Keratinocyte (primary cell): ENCODE data around the gene OPALIN. TPM values are rescaled to one million over a fixed set of nuclear protein-coding genes. Genes with fewer than 3 reads are reported as not detected.

Experiments used
- DNase-seq: peaks from one replicate; pipeline ENCODE4 v3.0.0-alpha.2; 2011; ENCODE audit warnings: low read depth, missing footprints, low spot score
- FAIRE-seq: peaks from 2 replicates; lab custom pipeline; 2011; peaks lifted over from hg19 to GRCh38; lab: Jason Lieb, UNC
- H2AFZ ChIP-seq: 2 replicates; pipeline ENCODE4 v1.6.0; 2012; ENCODE audit warnings: low read length, control low read depth, inconsistent platforms; ENCODE audit not compliant: control insufficient read depth
- H3K27ac ChIP-seq: 2 replicates; pipeline ENCODE4 v1.5.1; 2011; ENCODE audit warnings: low read length; ENCODE audit not compliant: control insufficient read depth, insufficient read depth
- H3K27me3 ChIP-seq: 3 replicates; pipeline ENCODE4 v1.6.0; 2011; ENCODE audit warnings: low read length; ENCODE audit not compliant: control insufficient read depth, insufficient read depth; ENCODE audit errors: extremely low read depth
- H3K36me3 ChIP-seq, 2 experiments: 2 replicates in 1 of 2; 3 replicates in 1 of 2; pipeline ENCODE4 v1.5.1; 2011; ENCODE audit warnings: low read length in 2 of 2, mild to moderate bottlenecking in 1 of 2; ENCODE audit not compliant: control insufficient read depth in 2 of 2, insufficient read depth in 2 of 2; ENCODE audit errors: extremely low read depth in 1 of 2
- H3K4me1 ChIP-seq: 3 replicates; pipeline ENCODE4 v1.5.1; 2011; ENCODE audit warnings: low read length; ENCODE audit not compliant: control insufficient read depth, insufficient read depth; ENCODE audit errors: extremely low read depth
- H3K4me2 ChIP-seq: 3 replicates; pipeline ENCODE4 v1.6.0; 2011; ENCODE audit warnings: low read depth, low read length; ENCODE audit not compliant: control insufficient read depth, insufficient read depth; ENCODE audit errors: extremely low read depth
- H3K4me3 ChIP-seq, 3 experiments: fragments of 200-600 bp in 1 of 3; sonication (generic) in 1 of 3; 2 replicates in 2 of 3; 3 replicates in 1 of 3; pipeline ENCODE4 v1.5.1; 2011 to 2016; ENCODE audit warnings: low read length in 3 of 3, mild to moderate bottlenecking in 3 of 3, control low read depth in 2 of 3, inconsistent platforms in 1 of 3, low read depth in 1 of 3, mixed read lengths in 1 of 3, mixed run types in 1 of 3, moderate library complexity in 1 of 3; ENCODE audit not compliant: control insufficient read depth in 2 of 3, insufficient read depth in 2 of 3; ENCODE audit errors: extremely low read depth in 1 of 3
- H3K79me2 ChIP-seq: 2 replicates; pipeline ENCODE4 v1.6.0; 2012; ENCODE audit warnings: low read length; ENCODE audit not compliant: control insufficient read depth, insufficient read depth
- H3K9ac ChIP-seq: 3 replicates; pipeline ENCODE4 v1.6.0; 2011; ENCODE audit warnings: low read length; ENCODE audit not compliant: control insufficient read depth, insufficient read depth; ENCODE audit errors: extremely low read depth
- H3K9me1 ChIP-seq: 3 replicates; pipeline ENCODE4 v1.6.0; 2011; ENCODE audit warnings: low read length; ENCODE audit not compliant: control insufficient read depth, insufficient read depth; ENCODE audit errors: extremely low read depth
- H3K9me3 ChIP-seq: 2 replicates; pipeline ENCODE4 v1.5.1; 2012; ENCODE audit warnings: low read depth, low read length; ENCODE audit not compliant: control insufficient read depth
- H4K20me1 ChIP-seq: 3 replicates; pipeline ENCODE4 v1.6.0; 2011; ENCODE audit warnings: low read length; ENCODE audit not compliant: control insufficient read depth, insufficient read depth; ENCODE audit errors: extremely low read depth
- EZH2 ChIP-seq: IDR thresholded peaks from one replicate; pipeline ENCODE4 v1.6.1; 2012; ENCODE audit warnings: inconsistent platforms, mild to moderate bottlenecking, low read length, moderate library complexity
- dilution Hi-C: fragments of 300-500 bp; cut with MboI; formaldehyde crosslinking; loops from one replicate; pipeline ENCODE4 v1.7.0; 2020; ENCODE audit warnings: low sequenced_read_pairs; ENCODE audit not compliant: extremely low pct_ligation_motif_present
- polyA plus RNA-seq, 5 experiments: library from polyadenylated mRNA; depleted of rRNA in 3 of 5; stranded (reverse) in 3 of 5; stranded (forward) in 1 of 5; unstranded in 1 of 5; fragments of >200 nt; gene quantifications; 1 replicate in 1 of 5; 2 replicates in 3 of 5; 3 replicates in 1 of 5; pipeline versions ENCODE4 v1.2.1 to v1.2.3, GENCODE V29; 2011 to 2012; ENCODE audit warnings: missing spikeins in 2 of 5, low read depth in 1 of 5, low replicate concordance in 1 of 5
- TF ChIP-seq, protein P1 (sequence below), 3 experiments: IDR thresholded peaks in 1 of 3; conservative IDR thresholded peaks in 1 of 3; optimal IDR thresholded peaks in 1 of 3; 2 replicates in 2 of 3; 3 replicates in 1 of 3; pipeline versions ENCODE3 to v1.5.1; 2011; ENCODE audit warnings: low read length in 3 of 3, mild to moderate bottlenecking in 3 of 3, moderate library complexity in 2 of 3, control low read depth in 1 of 3, inconsistent platforms in 1 of 3; ENCODE audit not compliant: insufficient read depth in 2 of 3; ENCODE audit errors: extremely low read depth in 1 of 3

OPALIN gene
- polyA plus RNA-seq, 1 donor (not counting 4 experiments of a cell fraction or from before 2014, with no cell fraction given), result not detected

DNA sequence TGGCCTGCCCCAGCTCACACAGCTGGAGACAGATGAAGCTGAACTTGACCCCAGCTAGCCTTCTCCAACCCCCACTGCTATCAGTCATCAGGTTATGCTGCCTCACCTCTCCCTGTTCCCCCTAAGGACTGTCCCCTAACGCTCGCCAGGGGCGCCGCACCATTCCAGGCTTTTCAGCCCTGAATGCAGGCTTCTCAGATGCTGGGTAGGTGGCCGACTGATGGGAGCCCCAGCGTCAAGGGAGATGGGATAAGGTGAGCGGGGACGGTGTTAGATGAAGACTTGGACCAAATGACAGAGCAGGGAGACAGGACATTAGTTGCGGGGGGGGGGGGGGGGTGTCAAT lies 15.8 kb upstream of the OPALIN start:
- H2AFZ ChIP-seq, result no peak overlapping the region
- peaks cover 13% of the 10 kb centered on the region for H3K4me1 ChIP-seq
- H3K79me2 ChIP-seq, result no peaks in the 10 kb centered on the region
- no peaks in the 10 kb centered on the region for H4K20me1 ChIP-seq
- DNase-seq, result no peak
- no peaks in the 10 kb centered on the region for H3K9me1 ChIP-seq
- H3K27ac ChIP-seq, result no peak overlapping the region
- dilution Hi-C loops, result no loop called here
- no peak overlapping the region for H3K9ac ChIP-seq
- no peak for FAIRE-seq
- H3K4me3 ChIP-seq, result peak overlapping the region in 1 of 3 experiments; percentile 74
- TF ChIP-seq EZH2, result no peak
- H3K4me2 ChIP-seq, result peak overlapping the region; percentile 93
- peaks cover 9% of the 10 kb centered on the region for H3K27me3 ChIP-seq
- H3K36me3 ChIP-seq, result no peaks in the 10 kb centered on the region
- H3K9me3 ChIP-seq, result no peaks in the 10 kb centered on the region

- no peak overlapping the region for H3K9ac ChIP-seq
- no peak overlapping the region for H3K4me3 ChIP-seq
- no peaks in the 10 kb centered on the region for H4K20me1 ChIP-seq
- dilution Hi-C loops, result no loop called here
- no peaks in the 10 kb centered on the region for H3K9me1 ChIP-seq
- no peaks in the 10 kb centered on the region for H3K9me3 ChIP-seq
- DNase-seq (no peak), FAIRE-seq (no peak)
- no peak overlapping the region for H3K27ac ChIP-seq
- TF ChIP-seq, protein P1, sequence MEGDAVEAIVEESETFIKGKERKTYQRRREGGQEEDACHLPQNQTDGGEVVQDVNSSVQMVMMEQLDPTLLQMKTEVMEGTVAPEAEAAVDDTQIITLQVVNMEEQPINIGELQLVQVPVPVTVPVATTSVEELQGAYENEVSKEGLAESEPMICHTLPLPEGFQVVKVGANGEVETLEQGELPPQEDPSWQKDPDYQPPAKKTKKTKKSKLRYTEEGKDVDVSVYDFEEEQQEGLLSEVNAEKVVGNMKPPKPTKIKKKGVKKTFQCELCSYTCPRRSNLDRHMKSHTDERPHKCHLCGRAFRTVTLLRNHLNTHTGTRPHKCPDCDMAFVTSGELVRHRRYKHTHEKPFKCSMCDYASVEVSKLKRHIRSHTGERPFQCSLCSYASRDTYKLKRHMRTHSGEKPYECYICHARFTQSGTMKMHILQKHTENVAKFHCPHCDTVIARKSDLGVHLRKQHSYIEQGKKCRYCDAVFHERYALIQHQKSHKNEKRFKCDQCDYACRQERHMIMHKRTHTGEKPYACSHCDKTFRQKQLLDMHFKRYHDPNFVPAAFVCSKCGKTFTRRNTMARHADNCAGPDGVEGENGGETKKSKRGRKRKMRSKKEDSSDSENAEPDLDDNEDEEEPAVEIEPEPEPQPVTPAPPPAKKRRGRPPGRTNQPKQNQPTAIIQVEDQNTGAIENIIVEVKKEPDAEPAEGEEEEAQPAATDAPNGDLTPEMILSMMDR (optimal IDR thresholded peaks at IDR 0.05 in 1 of 3, IDR thresholded peaks at IDR 0.05 in 1 of 3, conservative IDR thresholded peaks at IDR 0.05 in 1 of 3; ENCODE audit: extremely low read depth in 1 of 3, insufficient read depth in 2 of 3, low read length in 3 of 3), result no peak
- TF ChIP-seq EZH2, result no peak
- H3K4me1 ChIP-seq, result peaks cover 13% of the 10 kb centered on the region
- no peaks in the 10 kb centered on the region for H3K79me2 ChIP-seq
- H3K4me2 ChIP-seq, result no peak overlapping the region
- H3K36me3 ChIP-seq, result no peaks in the 10 kb centered on the region
- no peak overlapping the region for H2AFZ ChIP-seq
- H3K27me3 ChIP-seq, result peaks cover 8% of the 10 kb centered on the region
Measured at GRCh38 chr10:96374004-96374403, 15.2 kb upstream of the OPALIN start.

GRCh38 chr10:96371356-96371755 lies 12.6 kb upstream of the OPALIN start:
- H3K4me1 ChIP-seq, result peaks cover 6% of the 10 kb centered on the region
- no peaks in the 10 kb centered on the region for H3K36me3 ChIP-seq
- DNase-seq (no peak), FAIRE-seq (no peak)
- no peak overlapping the region for H3K27ac ChIP-seq
- no peaks in the 10 kb centered on the region for H3K79me2 ChIP-seq
- H2AFZ ChIP-seq, result no peak overlapping the region
- H3K9me3 ChIP-seq, result no peaks in the 10 kb centered on the region
- H3K9ac ChIP-seq, result no peak overlapping the region
- peaks cover 4% of the 10 kb centered on the region for H3K27me3 ChIP-seq
- H3K9me1 ChIP-seq, result no peaks in the 10 kb centered on the region
- H3K4me2 ChIP-seq, result no peak overlapping the region
- no peaks in the 10 kb centered on the region for H4K20me1 ChIP-seq
- dilution Hi-C loops, result no loop called here
- no peak overlapping the region for H3K4me3 ChIP-seq
- TF ChIP-seq, protein P1 (optimal IDR thresholded peaks at IDR 0.05 in 1 of 3, IDR thresholded peaks at IDR 0.05 in 1 of 3, conservative IDR thresholded peaks at IDR 0.05 in 1 of 3; ENCODE audit: extremely low read depth in 1 of 3, insufficient read depth in 2 of 3, low read length in 3 of 3), result no peak
- no peak for TF ChIP-seq EZH2
